GM21619 (cell line): ENCODE measurements around the gene WNT5B.

Experiments used
- ATAC-seq: cut with Tn5 transposase; IDR thresholded peaks from one replicate; pipeline ENCODE4 v1.9.1; 2021; ENCODE audit not compliant: unreplicated experiment

Gene WNT5B

DNA sequence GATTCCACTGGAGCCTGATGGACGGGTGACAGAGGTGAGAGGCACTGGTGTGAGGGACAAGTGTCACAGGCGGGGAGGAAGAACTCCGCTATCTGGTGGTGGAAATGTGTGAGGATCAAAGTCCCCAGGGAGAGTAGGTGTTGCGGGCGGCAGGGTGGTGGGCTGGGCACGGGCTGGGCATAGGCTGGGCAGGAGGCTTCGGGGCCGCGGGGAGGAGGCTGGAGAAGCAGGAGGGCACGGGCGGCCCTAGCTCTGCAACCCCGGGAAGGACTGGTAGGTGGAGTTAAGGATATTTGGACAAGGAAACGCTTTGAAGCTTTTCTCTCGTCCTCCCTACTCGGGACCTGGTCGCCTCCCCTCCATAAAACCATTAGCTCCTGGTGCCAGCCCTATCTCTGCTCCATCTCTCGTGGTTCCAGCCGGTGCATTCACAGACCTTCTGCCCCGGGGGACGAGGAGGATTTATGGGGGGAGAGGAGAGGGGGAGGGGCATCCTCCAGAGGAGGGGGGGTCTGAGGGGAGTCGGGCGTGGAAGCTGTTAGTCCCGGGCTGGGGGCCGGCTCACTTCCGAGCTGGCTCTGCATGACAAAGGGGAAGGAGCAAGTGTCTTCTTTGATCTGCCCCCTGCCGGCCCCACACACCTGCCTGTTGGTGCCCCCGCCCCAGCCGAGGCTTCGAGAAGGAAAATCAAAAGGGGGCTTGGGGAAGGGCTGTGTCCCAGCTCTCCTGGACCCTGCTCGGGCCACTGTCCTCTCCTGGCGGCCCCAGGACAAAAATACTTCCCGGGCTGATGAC, 504 bp downstream of the WNT5B start:
- ATAC-seq, result no peak

DNA sequence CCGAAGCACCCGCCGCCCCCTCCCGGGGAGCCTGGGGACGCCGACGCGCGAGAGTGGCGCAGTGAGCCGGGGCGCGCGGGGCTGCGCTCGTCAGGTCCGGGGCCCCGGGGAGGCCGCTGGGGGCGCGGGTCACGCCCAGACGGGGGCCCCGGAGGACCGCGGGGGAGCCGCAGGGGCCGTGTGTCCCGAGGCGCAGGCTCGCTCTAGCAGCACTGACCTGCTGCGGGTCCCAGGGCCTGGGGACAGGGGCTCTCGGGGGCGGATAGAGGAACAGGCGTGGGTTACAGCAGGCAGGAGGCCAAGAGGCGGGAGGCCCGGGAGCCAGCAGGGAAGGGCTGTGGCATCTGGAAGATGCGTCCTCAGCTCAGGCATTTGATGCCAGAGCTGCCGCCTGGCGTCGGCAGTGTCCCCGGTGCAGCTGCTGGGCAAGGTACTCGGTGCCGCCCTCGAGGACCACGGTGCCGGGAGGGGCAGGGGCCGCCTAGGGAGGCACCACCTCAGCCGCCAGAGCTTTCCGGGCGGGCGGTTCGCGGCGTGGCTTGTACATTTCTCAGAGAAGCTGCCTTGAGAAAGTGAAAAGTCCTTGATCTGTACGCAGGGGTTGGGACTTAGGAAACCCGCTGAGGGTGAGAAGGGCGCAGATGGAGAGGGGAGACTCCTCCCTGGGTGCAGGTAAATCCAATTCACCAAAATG, 1.2 kb downstream of the WNT5B start:
- no peak for ATAC-seq

- no peak for ATAC-seq
These were observed 2.0 kb downstream of the WNT5B start for GRCh38 chr12:1630827-1631591.

DNA sequence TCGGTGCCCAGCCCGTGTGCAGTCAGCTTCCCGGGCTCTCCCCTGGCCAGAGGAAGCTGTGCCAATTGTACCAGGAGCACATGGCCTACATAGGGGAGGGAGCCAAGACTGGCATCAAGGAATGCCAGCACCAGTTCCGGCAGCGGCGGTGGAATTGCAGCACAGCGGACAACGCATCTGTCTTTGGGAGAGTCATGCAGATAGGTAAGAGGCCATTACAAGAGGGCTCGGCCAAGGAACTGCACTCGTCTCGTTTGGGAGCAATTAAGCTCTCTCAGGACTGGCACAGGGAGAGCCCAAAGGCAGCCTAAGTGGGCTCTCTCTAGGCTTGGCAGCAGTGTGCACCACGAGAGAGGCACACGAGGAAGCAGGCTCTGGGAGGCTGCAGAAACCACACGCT, 3.7 kb downstream of the WNT5B start:
- no peak for ATAC-seq

- no peak for ATAC-seq
These were observed 4.4 kb downstream of the WNT5B start for GRCh38 chr12:1633459-1633858.

DNA sequence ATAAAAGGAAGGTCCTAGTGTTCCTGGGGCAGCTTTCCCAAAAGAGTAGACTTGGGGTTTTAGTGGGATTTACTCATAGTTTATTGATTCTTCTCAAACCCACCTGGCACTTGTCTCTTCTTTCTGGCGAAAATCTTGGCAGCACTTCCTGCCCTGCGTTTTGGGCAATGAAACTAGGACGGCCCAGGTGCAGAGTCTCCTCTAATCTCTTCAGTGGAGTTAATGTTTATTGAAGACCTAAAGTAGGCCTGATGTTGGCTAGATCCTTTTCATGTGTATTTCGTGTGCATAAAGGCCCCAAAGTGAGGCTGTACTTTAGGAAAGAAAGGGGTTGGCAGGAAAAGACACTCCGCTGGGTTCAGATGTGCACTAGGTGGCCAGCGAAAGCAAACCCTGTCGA, 5.1 kb downstream of the WNT5B start:
- ATAC-seq, result no peak

- ATAC-seq, result no peak
These were observed 5.7 kb downstream of the WNT5B start for GRCh38 chr12:1634590-1635191.

DNA sequence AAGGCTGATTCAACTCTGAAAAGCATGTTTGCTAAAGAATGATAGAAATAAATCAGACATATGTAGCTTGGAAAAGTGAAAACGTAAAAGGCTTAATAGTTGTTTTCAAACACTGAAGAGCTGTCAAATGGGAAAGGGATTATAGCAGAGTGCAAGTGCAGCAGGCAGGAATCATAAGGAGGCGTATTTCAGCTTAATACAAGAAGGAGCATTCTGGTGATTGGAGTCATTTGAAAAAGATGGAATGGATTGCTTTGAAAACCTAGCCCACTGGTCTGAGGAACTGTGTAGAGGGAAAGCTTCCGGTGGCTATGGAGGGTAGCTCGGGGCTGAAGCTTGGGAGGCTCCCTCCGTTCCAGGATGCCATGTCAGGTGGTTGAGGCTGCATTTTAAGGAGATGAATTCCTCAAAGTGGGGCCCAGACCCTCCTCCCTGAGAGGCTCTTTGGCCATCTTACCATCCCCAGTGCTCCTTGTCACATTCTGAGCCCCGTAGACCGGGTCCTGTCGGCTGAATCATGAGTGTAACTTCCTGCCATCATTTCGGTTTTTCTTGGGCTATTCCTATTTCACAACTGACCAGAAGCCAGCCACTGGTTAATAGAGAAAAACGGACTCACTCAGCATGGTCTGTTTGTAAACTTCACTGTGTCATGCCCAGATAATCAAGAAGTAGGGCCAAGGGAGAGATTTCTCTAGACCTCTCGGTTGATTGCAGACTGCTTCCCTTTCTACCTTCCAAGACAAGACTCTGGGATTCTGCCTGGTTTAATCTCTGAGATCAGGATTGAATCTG, 6.5 kb downstream of the WNT5B start:
- no peak for ATAC-seq

GRCh38 chr12:1638203-1638602, 9.2 kb downstream of the WNT5B start:
- no peak for ATAC-seq

DNA sequence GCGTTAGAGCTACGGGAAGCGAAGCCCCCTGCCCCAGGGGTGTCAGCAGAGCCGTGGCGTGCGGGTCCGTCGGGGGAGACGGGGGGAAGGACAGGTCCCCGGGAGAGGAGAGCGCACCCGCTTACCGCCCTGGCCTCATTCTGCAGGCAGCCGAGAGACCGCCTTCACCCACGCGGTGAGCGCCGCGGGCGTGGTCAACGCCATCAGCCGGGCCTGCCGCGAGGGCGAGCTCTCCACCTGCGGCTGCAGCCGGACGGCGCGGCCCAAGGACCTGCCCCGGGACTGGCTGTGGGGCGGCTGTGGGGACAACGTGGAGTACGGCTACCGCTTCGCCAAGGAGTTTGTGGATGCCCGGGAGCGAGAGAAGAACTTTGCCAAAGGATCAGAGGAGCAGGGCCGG, 10.5 kb downstream of the WNT5B start:
- ATAC-seq, result no peak

- ATAC-seq, result no peak
These were observed 11.6 kb downstream of the WNT5B start for GRCh38 chr12:1640328-1641234.

GRCh38 chr12:1642513-1642912, 13.5 kb downstream of the WNT5B start:
- ATAC-seq, result no peak

GRCh38 chr12:1643043-1643442, 14.0 kb downstream of the WNT5B start:
- no peak for ATAC-seq

DNA sequence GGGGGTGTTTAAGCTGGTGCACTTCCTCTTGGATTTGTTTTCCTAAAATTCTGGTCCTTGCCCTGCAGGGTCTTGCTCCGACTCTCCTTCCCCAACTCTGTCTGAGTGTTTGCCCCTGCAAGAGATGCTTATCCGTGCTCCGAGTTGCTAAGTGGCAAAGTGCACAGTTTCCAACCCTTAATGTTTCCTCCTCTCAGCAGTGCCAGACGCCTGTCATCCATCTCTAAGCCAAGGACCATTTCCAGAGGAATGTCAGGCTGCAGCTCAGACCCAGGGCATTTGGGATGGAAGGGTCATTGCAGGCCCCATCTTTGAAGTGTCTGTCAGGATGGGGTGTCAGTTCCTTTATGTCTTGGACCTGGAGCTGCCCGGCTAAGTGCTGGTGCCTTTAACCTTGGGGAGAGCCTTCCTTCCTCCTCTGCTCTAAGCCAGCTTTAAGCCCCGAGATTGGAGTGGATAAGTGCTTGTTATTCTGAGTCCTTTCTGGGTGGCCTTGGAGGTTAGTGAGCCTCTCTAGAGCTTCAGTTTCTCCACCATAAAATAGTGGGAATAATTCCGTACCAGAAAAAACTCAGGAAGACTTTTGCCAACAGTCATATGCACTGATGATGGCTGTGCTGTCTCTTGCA, 15.0 kb downstream of the WNT5B start:
- ATAC-seq, result no peak

GRCh38 chr12:1644534-1645438, 15.8 kb downstream of the WNT5B start:
- no peak for ATAC-seq

GRCh38 chr12:1645819-1646218, 16.8 kb downstream of the WNT5B start:
- ATAC-seq, result no peak

DNA sequence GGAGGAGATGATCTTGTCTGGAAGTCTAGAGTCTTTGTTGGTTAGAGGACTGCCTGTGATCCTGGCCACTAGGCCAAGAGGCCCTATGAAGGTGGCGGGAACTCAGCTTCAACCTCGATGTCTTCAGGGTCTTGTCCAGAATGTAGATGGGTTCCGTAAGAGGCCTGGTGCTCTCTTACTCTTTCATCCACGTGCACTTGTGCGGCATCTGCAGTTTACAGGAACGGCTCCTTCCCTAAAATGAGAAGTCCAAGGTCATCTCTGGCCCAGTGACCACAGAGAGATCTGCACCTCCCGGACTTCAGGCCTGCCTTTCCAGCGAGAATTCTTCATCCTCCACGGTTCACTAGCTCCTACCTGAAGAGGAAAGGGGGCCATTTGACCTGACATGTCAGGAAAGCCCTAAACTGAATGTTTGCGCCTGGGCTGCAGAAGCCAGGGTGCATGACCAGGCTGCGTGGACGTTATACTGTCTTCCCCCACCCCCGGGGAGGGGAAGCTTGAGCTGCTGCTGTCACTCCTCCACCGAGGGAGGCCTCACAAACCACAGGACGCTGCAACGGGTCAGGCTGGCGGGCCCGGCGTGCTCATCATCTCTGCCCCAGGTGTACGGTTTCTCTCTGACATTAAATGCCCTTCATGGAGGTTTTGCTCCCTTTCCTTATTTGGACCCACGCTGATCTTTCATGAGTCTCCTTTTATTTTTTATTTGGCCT, 17.7 kb downstream of the WNT5B start:
- peak; percentile 51 for ATAC-seq

DNA sequence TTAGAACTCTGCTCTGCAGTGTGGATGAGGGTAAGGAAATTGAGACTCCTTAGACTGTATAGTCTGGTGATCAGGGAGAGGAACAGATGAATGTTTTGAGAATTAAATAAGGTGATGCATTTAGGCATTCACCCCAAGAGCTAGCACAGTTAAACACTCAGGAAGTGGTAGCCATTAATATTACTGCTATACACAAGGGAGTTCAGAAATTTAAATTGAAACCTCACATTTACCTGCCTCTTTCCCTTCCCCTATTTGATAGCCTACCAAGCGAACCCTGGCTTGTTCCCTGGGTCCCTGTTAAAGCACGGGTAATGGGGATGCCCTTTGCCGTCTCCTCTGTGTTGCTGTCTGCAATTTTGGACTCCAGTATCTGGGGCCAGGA, 18.2 kb downstream of the WNT5B start:
- ATAC-seq, result peak; percentile 53
